Brain microvascular endothelial cell (primary cell): ENCODE data around the gene EFCAB11.

Source experiments
- DNase-seq: peaks from one replicate; pipeline ENCODE4 v3.0.0-alpha.2; 2020
- H3K27ac ChIP-seq: fragments of 250-450 bp; sonication (Bioruptor Pico); 2 replicates; pipeline ENCODE4 v1.5.1; 2020; ENCODE audit warnings: mild to moderate bottlenecking, moderate library complexity
- H3K27me3 ChIP-seq: fragments of 250-450 bp; sonication (Bioruptor Pico); replicated peaks from 2 replicates; pipeline ENCODE4 v1.5.1; 2020; ENCODE audit warnings: mild to moderate bottlenecking
- H3K36me3 ChIP-seq: fragments of 250-450 bp; sonication (Bioruptor Pico); replicated peaks from 2 replicates; pipeline ENCODE4 v1.5.1; 2020; ENCODE audit warnings: mild to moderate bottlenecking
- H3K4me3 ChIP-seq: 2 replicates; pipeline ENCODE4 v1.5.1; 2011; ENCODE audit warnings: low read depth, mild to moderate bottlenecking, control low read depth, low read length, moderate library complexity
- CTCF ChIP-seq: IDR thresholded peaks from 2 replicates; pipeline ENCODE4 v1.5.1; 2011; ENCODE audit warnings: low read depth, mild to moderate bottlenecking, moderate library complexity, low read length, control low read depth, inconsistent platforms; ENCODE audit errors: missing control alignments
- in situ Hi-C: cut with HindIII; loops from 2 replicates; pipeline ENCODE4 v1.10.0; 2017; ENCODE audit warnings: low sequenced_read_pairs, low pct_ligation_motif_present

EFCAB11 gene

GRCh38 chr14:89828471-89829165 is 125.9 kb downstream of the EFCAB11 start:
- in situ Hi-C loops, result no loop called here
- no peaks in the 10 kb centered on the region for H3K27me3 ChIP-seq
- TF ChIP-seq CTCF, result no peak
- DNase-seq, result no peak
- H3K36me3 ChIP-seq, result no peaks in the 10 kb centered on the region
- H3K4me3 ChIP-seq, result no peak overlapping the region
- no peak overlapping the region for H3K27ac ChIP-seq

- H3K36me3 ChIP-seq, result no peaks in the 10 kb centered on the region
- H3K27ac ChIP-seq, result no peak overlapping the region
- no peak overlapping the region for H3K4me3 ChIP-seq
- in situ Hi-C loops, result no loop called here
- no peaks in the 10 kb centered on the region for H3K27me3 ChIP-seq
- no peak for DNase-seq
- no peak for TF ChIP-seq CTCF
These were observed 127.3 kb downstream of the EFCAB11 start for GRCh38 chr14:89827265-89827664.

- no peak for TF ChIP-seq CTCF
- no peaks in the 10 kb centered on the region for H3K36me3 ChIP-seq
- no peak for DNase-seq
- H3K27ac ChIP-seq, result no peak overlapping the region
- in situ Hi-C loops, result no loop called here
- no peak overlapping the region for H3K4me3 ChIP-seq
- H3K27me3 ChIP-seq, result no peaks in the 10 kb centered on the region
These were observed 127.9 kb downstream of the EFCAB11 start for GRCh38 chr14:89826596-89826995.

GRCh38 chr14:89823743-89824142 is 130.8 kb downstream of the EFCAB11 start:
- H3K4me3 ChIP-seq, result no peak overlapping the region
- no peaks in the 10 kb centered on the region for H3K36me3 ChIP-seq
- no peak for DNase-seq
- in situ Hi-C loops, result no loop called here
- H3K27me3 ChIP-seq, result no peaks in the 10 kb centered on the region
- no peak for TF ChIP-seq CTCF
- H3K27ac ChIP-seq, result no peak overlapping the region

- no peak for DNase-seq
- in situ Hi-C loops, result no loop called here
- TF ChIP-seq CTCF, result no peak
- Histone ChIP-seq H3K27me3 (no peaks in the 10 kb centered on the region), H3K4me3 (peak overlapping the region; percentile 9), H3K36me3 (no peaks in the 10 kb centered on the region), H3K27ac (peak overlapping the region; percentile 98)
These were observed 140.4 kb downstream of the EFCAB11 start for GRCh38 chr14:89814126-89814525.

- H3K27me3 ChIP-seq, result no peaks in the 10 kb centered on the region
- in situ Hi-C loops, result no loop called here
- H3K27ac ChIP-seq, result peak overlapping the region; percentile 98
- DNase-seq, result peak; percentile 95
- H3K36me3 ChIP-seq, result no peaks in the 10 kb centered on the region
- peak overlapping the region; percentile 26 for H3K4me3 ChIP-seq
- no peak for TF ChIP-seq CTCF
These were observed 140.9 kb downstream of the EFCAB11 start for GRCh38 chr14:89813617-89814031.
